A549 (cell line): ENCODE results near the gene TEDC1.

Experiments
- CTCF ChIP-seq: fragments of >200 bp; sonication (Bioruptor Twin); formaldehyde crosslinking; IDR thresholded peaks from 3 replicates; pipeline ENCODE4 v1.5.1; 2016
- ELK1 ChIP-seq: fragments of 150-350 bp; IDR thresholded peaks from 2 replicates; pipeline ENCODE4 v1.6.1; 2014; ENCODE audit warnings: low read depth, mild to moderate bottlenecking, low read length
- HMGXB4 ChIP-seq: fragments of 250-450 bp; sonication (Bioruptor Pico); IDR thresholded peaks from 2 replicates; pipeline ENCODE4 v1.5.0; 2021; ENCODE audit warnings: mild to moderate bottlenecking, moderate library complexity, borderline replicate concordance
- MAFK ChIP-seq: fragments of 450-650 bp; IDR thresholded peaks from 2 replicates; pipeline ENCODE4 v1.6.1; 2014; ENCODE audit not compliant: partially characterized antibody
- NFE2L2 ChIP-seq: fragments of 150-350 bp; conservative IDR thresholded peaks from 2 replicates; pipeline ENCODE4 v1.6.1; 2014; ENCODE audit warnings: low read length
- PHF8 ChIP-seq: fragments of 200-600 bp; sonication (generic); IDR thresholded peaks from 2 replicates; pipeline ENCODE4 v1.6.1; 2016; ENCODE audit warnings: low read depth, mild to moderate bottlenecking, antibody characterized with exemption, moderate library complexity, borderline replicate concordance
- POLR2A ChIP-seq: IDR thresholded peaks from 2 replicates; pipeline ENCODE4 v1.6.1; 2012; ENCODE audit warnings: mild to moderate bottlenecking, low read length
- SREBF2 ChIP-seq: fragments of 450-650 bp; IDR thresholded peaks from 2 replicates; pipeline ENCODE4 v1.6.1; 2014; ENCODE audit warnings: mild to moderate bottlenecking, moderate library complexity

- no peak for TF ChIP-seq POLR2A
- TF ChIP-seq NFE2L2: no peak
- TF ChIP-seq HMGXB4 (CRISPR knock-in tag): no peak
- TF ChIP-seq ELK1: no peak
- TF ChIP-seq CTCF: no peak
- TF ChIP-seq SREBF2: no peak
- TF ChIP-seq MAFK: no peak
- TF ChIP-seq PHF8: no peak
These were observed 3.5 kb downstream of the TEDC1 start for GRCh38 chr14:105494606-105494929.
